HepG2 (cell line): Measurements from ENCODE around the gene RCOR1. TPM values are rescaled to one million over a fixed set of nuclear protein-coding genes. Genes with fewer than 3 reads are reported as not detected.

Experiments
- CCDC6 ChIP-seq: sonication (generic); formaldehyde crosslinking; IDR thresholded peaks from 2 replicates; pipeline ENCODE4 v1.8.1; 2022; ENCODE audit warnings: mild to moderate bottlenecking, missing genetic modification reagents, moderate library complexity
- EED ChIP-seq: sonication (generic); formaldehyde crosslinking; IDR thresholded peaks from 2 replicates; pipeline ENCODE4 v1.5.0; 2020; ENCODE audit warnings: mild to moderate bottlenecking, missing genetic modification reagents
- ETV6 ChIP-seq: sonication (generic); formaldehyde crosslinking; conservative IDR thresholded peaks from 2 replicates; pipeline ENCODE4 v1.4.0; 2020; ENCODE audit warnings: missing genetic modification reagents
- FLYWCH1 ChIP-seq: sonication (generic); formaldehyde crosslinking; IDR thresholded peaks from 2 replicates; pipeline ENCODE4 v1.8.1; 2023; ENCODE audit warnings: mild to moderate bottlenecking, missing genetic modification reagents
- HES4 ChIP-seq: sonication (generic); formaldehyde crosslinking; IDR thresholded peaks from 2 replicates; pipeline ENCODE4 v1.9.0; 2021; ENCODE audit warnings: mild to moderate bottlenecking, missing genetic modification reagents, borderline replicate concordance
- IRF2 ChIP-seq: IDR thresholded peaks from 2 replicates; pipeline ENCODE4 v1.6.1; 2018; ENCODE audit warnings: missing genetic modification reagents, missing compliant biosample characterization
- MIER3 ChIP-seq: IDR thresholded peaks from 2 replicates; pipeline ENCODE4 v1.6.1; 2016; ENCODE audit warnings: missing compliant biosample characterization, borderline replicate concordance
- MZF1 ChIP-seq: sonication (generic); formaldehyde crosslinking; IDR thresholded peaks from 2 replicates; pipeline ENCODE4 v1.8.1; 2023; ENCODE audit warnings: mild to moderate bottlenecking, missing genetic modification reagents, borderline replicate concordance
- NFKBIZ ChIP-seq: IDR thresholded peaks from 2 replicates; pipeline ENCODE4 v1.6.1; 2018; ENCODE audit warnings: missing genetic modification reagents, missing compliant biosample characterization
- NFYC ChIP-seq: IDR thresholded peaks from 2 replicates; pipeline ENCODE4 v1.6.1; 2016; ENCODE audit warnings: missing genetic modification reagents, missing compliant biosample characterization
- NRL ChIP-seq: sonication (generic); formaldehyde crosslinking; IDR thresholded peaks from 2 replicates; pipeline ENCODE4 v1.5.0; 2020; ENCODE audit warnings: missing genetic modification reagents, mild to moderate bottlenecking, moderate library complexity, borderline replicate concordance
- POLR2G ChIP-seq: fragments of 200-400 bp; formaldehyde crosslinking; IDR thresholded peaks from 2 replicates; pipeline ENCODE4 v1.6.1; 2018; ENCODE audit warnings: mild to moderate bottlenecking, low read depth, low read length, moderate library complexity
- SAP130 ChIP-seq: IDR thresholded peaks from 2 replicates; pipeline ENCODE4 v1.6.1; 2016; ENCODE audit warnings: low read depth
- TCF7 ChIP-seq: sonication (generic); IDR thresholded peaks from 2 replicates; pipeline ENCODE4 v1.6.1; 2016; ENCODE audit warnings: antibody characterized with exemption, low read depth
- ZBTB2 ChIP-seq: sonication (generic); formaldehyde crosslinking; IDR thresholded peaks from 2 replicates; pipeline ENCODE4 v1.8.0; 2022; ENCODE audit warnings: low read depth, missing genetic modification reagents
- ZKSCAN8 ChIP-seq: IDR thresholded peaks from 2 replicates; pipeline ENCODE4 v1.6.1; 2016; ENCODE audit warnings: borderline replicate concordance, missing genetic modification reagents, missing compliant biosample characterization
- ZNF280D ChIP-seq: sonication (generic); formaldehyde crosslinking; IDR thresholded peaks from 2 replicates; pipeline ENCODE4 v1.5.1; 2020; ENCODE audit warnings: mild to moderate bottlenecking, missing genetic modification reagents
- ZNF761 ChIP-seq: sonication (generic); formaldehyde crosslinking; conservative IDR thresholded peaks from 2 replicates; pipeline ENCODE4 v1.4.0; 2020; ENCODE audit warnings: mild to moderate bottlenecking, missing genetic modification reagents
- ZNF768 ChIP-seq: sonication (generic); formaldehyde crosslinking; IDR thresholded peaks from 2 replicates; pipeline ENCODE4 v1.4.0; 2020; ENCODE audit warnings: missing genetic modification reagents
- ZNF878 ChIP-seq: sonication (generic); formaldehyde crosslinking; IDR thresholded peaks from 2 replicates; pipeline ENCODE4 v1.8.1; 2023; ENCODE audit warnings: mild to moderate bottlenecking, missing genetic modification reagents, moderate library complexity
- polyA plus RNA-seq, 8 experiments: library from polyadenylated mRNA; depleted of rRNA in 3 of 8; stranded (reverse) in 7 of 8; unstranded in 1 of 8; fragments of >200 nt; fragmentation: Illumina TruSeq in 4 of 8; extraction: Trizol in 4 of 8; gene quantifications; 2 replicates each; pipeline versions ENCODE4 v1.2.1 to v1.2.3, GENCODE V29; 2011 to 2016; ENCODE audit warnings: low read depth in 4 of 8, missing spikeins in 1 of 8, mixed read lengths in 1 of 8; ENCODE audit not compliant: insufficient read depth in 1 of 8
- total RNA-seq, 5 experiments: library from RNA; depleted of rRNA; stranded (reverse); fragments of >200 nt; fragmentation: Illumina TruSeq; extraction: Trizol; gene quantifications; 2 replicates each; pipeline ENCODE4 v1.2.3, GENCODE V29; 2016; ENCODE audit warnings: low read depth in 1 of 5
- TF ChIP-seq, protein P1 (sequence below): sonication (generic); formaldehyde crosslinking; conservative IDR thresholded peaks from 2 replicates; pipeline ENCODE4 v1.4.0; 2020; ENCODE audit warnings: missing genetic modification reagents
- TF ChIP-seq, protein P2 (sequence below): sonication (generic); formaldehyde crosslinking; conservative IDR thresholded peaks from 2 replicates; pipeline ENCODE4 v1.4.0; 2020; ENCODE audit warnings: missing genetic modification reagents

Gene RCOR1
- total and polyA plus RNA-seq, 2 of the 13 experiments (the other 11 are each of a cell fraction or from before 2014, with no cell fraction given) = 10.2 to 11.1 TPM

- TF ChIP-seq, protein P1, sequence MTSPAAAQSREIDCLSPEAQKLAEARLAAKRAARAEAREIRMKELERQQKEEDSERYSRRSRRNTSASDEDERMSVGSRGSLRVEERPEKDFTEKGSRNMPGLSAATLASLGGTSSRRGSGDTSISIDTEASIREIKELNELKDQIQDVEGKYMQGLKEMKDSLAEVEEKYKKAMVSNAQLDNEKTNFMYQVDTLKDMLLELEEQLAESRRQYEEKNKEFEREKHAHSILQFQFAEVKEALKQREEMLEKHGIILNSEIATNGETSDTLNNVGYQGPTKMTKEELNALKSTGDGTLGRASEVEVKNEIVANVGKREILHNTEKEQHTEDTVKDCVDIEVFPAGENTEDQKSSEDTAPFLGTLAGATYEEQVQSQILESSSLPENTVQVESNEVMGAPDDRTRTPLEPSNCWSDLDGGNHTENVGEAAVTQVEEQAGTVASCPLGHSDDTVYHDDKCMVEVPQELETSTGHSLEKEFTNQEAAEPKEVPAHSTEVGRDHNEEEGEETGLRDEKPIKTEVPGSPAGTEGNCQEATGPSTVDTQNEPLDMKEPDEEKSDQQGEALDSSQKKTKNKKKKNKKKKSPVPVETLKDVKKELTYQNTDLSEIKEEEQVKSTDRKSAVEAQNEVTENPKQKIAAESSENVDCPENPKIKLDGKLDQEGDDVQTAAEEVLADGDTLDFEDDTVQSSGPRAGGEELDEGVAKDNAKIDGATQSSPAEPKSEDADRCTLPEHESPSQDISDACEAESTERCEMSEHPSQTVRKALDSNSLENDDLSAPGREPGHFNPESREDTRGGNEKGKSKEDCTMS (CRISPR knock-in tag) = no peak
- TF ChIP-seq, protein P2, sequence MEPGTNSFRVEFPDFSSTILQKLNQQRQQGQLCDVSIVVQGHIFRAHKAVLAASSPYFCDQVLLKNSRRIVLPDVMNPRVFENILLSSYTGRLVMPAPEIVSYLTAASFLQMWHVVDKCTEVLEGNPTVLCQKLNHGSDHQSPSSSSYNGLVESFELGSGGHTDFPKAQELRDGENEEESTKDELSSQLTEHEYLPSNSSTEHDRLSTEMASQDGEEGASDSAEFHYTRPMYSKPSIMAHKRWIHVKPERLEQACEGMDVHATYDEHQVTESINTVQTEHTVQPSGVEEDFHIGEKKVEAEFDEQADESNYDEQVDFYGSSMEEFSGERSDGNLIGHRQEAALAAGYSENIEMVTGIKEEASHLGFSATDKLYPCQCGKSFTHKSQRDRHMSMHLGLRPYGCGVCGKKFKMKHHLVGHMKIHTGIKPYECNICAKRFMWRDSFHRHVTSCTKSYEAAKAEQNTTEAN (CRISPR knock-in tag) = no peak
- TF ChIP-seq HES4 (CRISPR knock-in tag) (no peak), ZBTB2 (CRISPR knock-in tag) (no peak), FLYWCH1 (CRISPR knock-in tag) (no peak), IRF2 (no peak), NFYC (no peak), TCF7 (no peak), ZNF280D (0 out of 2 replicates have a peak, but pooled peaks have one; percentile 3), NFKBIZ (CRISPR knock-in tag) (no peak), ZNF761 (CRISPR knock-in tag) (no peak), CCDC6 (no peak), ZNF878 (CRISPR knock-in tag) (no peak), SAP130 (CRISPR knock-in tag) (peak; percentile 44), NRL (CRISPR knock-in tag) (0 out of 2 replicates have a peak, but pooled peaks have one; percentile 15), POLR2G (peak; percentile 70), ZKSCAN8 (CRISPR knock-in tag) (no peak), EED (CRISPR knock-in tag) (no peak), ZNF768 (CRISPR knock-in tag) (no peak; the same call in 1 of the 2 replicates), ETV6 (CRISPR knock-in tag) (no peak), MZF1 (CRISPR knock-in tag) (no peak), MIER3 (no peak)
Observed at GRCh38 chr14:102545461-102546265, 46.8 kb upstream of the RCOR1 start (continued).
